Measurements from ENCODE around the gene EPHA7.

DNA sequence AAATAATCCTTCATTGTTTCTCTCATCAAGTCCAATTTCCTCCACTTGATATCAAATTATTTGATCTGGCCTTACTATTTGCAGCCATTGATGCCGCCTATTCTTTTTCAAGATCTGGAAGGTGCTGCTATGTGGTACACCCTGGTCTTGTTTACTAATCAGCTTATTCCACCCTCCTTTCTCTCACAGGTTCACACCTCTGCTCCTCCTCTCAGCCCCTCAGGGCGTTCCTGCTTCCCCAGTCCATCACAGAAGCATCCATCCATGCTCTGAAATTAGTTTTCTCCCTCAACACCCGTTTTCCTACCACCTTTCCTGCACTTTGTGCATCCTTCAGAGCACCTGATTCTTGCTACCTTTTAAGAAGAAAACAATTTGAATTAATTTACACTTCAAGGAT lies 183.6 kb downstream of the EPHA7 start:
- TF ChIP-seq POLR2A (IDR thresholded peaks at IDR 0.05) = no peak
- TF ChIP-seq, protein P1, sequence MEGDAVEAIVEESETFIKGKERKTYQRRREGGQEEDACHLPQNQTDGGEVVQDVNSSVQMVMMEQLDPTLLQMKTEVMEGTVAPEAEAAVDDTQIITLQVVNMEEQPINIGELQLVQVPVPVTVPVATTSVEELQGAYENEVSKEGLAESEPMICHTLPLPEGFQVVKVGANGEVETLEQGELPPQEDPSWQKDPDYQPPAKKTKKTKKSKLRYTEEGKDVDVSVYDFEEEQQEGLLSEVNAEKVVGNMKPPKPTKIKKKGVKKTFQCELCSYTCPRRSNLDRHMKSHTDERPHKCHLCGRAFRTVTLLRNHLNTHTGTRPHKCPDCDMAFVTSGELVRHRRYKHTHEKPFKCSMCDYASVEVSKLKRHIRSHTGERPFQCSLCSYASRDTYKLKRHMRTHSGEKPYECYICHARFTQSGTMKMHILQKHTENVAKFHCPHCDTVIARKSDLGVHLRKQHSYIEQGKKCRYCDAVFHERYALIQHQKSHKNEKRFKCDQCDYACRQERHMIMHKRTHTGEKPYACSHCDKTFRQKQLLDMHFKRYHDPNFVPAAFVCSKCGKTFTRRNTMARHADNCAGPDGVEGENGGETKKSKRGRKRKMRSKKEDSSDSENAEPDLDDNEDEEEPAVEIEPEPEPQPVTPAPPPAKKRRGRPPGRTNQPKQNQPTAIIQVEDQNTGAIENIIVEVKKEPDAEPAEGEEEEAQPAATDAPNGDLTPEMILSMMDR (IDR thresholded peaks at IDR 0.05) = no peak

All from breast epithelium (tissue), 3 donors.